Lower leg skin (tissue), 4 donors: Measurements from ENCODE around the gene DIS3L2. TPM values are rescaled to one million over a fixed set of nuclear protein-coding genes. Genes with fewer than 3 reads are reported as not detected.
"Not testable (repeated sequence)": the region's sequence is repeated elsewhere in the genome, so short reads cannot be mapped to it uniquely, and the experiment has no call there.

Experiments
- DNase-seq, 2 donors: peaks; one replicate each; pipeline ENCODE4 v3.0.0-alpha.2; 2019; ENCODE audit warnings: low spot score in 2 of 2
- H3K4me3 ChIP-seq: fragments of 200-600 bp; sonication (generic); 2 replicates; pipeline ENCODE4 v1.5.1; 2017; ENCODE audit warnings: mild to moderate bottlenecking, low read depth; ENCODE audit not compliant: poor library complexity, severe bottlenecking
- CTCF ChIP-seq, 3 donors: fragments of 450-650 bp; IDR thresholded peaks; one replicate each; pipeline ENCODE4 v1.5.1; 2016; ENCODE audit warnings: antibody characterized with exemption in 3 of 3, mild to moderate bottlenecking in 3 of 3, moderate library complexity in 2 of 3
- POLR2A ChIP-seq, 2 donors: fragments of 450-650 bp; IDR thresholded peaks; one replicate each; pipeline ENCODE4 v1.6.1; 2016 to 2017; ENCODE audit warnings: antibody characterized with exemption in 2 of 2, mild to moderate bottlenecking in 1 of 2, moderate library complexity in 1 of 2
- WGBS, 2 donors: methylation state at CpG; one replicate each; pipeline ENCODE4 v1.1.5; 2018; 5-methylcytosine and 5-hydroxymethylcytosine counted together
- intact Hi-C: fragments of 100-400 bp; cut with DNase I; formaldehyde crosslinking; loops from one replicate; pipeline ENCODE4 v1.15.0; 2023; ENCODE audit warnings: low total_unique reads
- total RNA-seq, 4 donors: library from RNA; depleted of rRNA; stranded (reverse); fragments of >200 nt; gene quantifications; one replicate each; pipeline ENCODE4 v1.1.0, GENCODE V29; 2016

DIS3L2 gene
- total RNA-seq, 4 donors from 2014 or later = 26.4 to 39.0 (median 34.4) TPM

GRCh38 chr2:232335206-232335858 is 373.8 kb downstream of the DIS3L2 start:
- peak in 1 of 2 donors; percentile 72 for DNase-seq
- 63 to 67% methylated on average over 12 to 14 of the region's 15 CpGs for WGBS, 2 donors

DNA sequence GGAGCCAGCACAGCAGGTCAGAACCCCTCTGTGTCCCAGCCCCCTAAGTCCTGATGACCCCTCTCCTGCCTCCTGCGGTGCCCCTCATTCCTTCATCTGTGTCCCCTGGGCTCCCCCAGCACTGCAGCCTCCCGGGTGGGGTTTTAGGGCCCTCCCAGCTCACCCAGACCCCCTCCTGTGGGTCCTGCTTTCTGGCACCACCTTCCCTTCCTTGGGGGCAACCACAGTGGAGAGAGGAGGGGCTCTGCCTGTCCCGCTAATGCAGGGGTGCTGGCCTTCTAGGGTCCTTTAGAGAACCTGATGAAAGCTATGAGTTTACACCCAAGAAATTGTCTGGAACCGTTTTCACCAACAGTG is 374.3 kb downstream of the DIS3L2 start:
- 94 to 100% methylated on average over 4 of the region's 4 CpGs for WGBS, 2 donors
- intact Hi-C loops = no loop called here
- TF ChIP-seq POLR2A (IDR thresholded peaks at IDR 0.05) (no peak), CTCF (IDR thresholded peaks at IDR 0.05) (no peak)
- no peak for DNase-seq
- H3K4me3 ChIP-seq = no peak overlapping the region

More at GRCh38 chr2:232335206-232335858, 373.8 kb downstream of the DIS3L2 start:
- intact Hi-C loops, H3K4me3 ChIP-seq: not testable (repeated sequence)

GRCh38 chr2:232336241-232336736 is 374.8 kb downstream of the DIS3L2 start:
- intact Hi-C loops = no loop called here
- no peak overlapping the region for H3K4me3 ChIP-seq
- WGBS, 2 donors = 86 to 89% methylated on average over 7 to 15 of the region's 15 CpGs
- DNase-seq = peak in 1 of 2 donors; percentile 82
- TF ChIP-seq POLR2A (IDR thresholded peaks at IDR 0.05) (no peak), CTCF (IDR thresholded peaks at IDR 0.05) (no peak)

GRCh38 chr2:232336981-232337720 is 375.6 kb downstream of the DIS3L2 start:
- TF ChIP-seq CTCF (IDR thresholded peaks at IDR 0.05) (no peak), POLR2A (IDR thresholded peaks at IDR 0.05) (no peak)
- peak in 1 of 2 donors; percentile 76 for DNase-seq
- no peak overlapping the region for H3K4me3 ChIP-seq
- intact Hi-C loops = no loop called here
- 83 to 88% methylated on average over 5 to 18 of the region's 18 CpGs for WGBS, 2 donors

GRCh38 chr2:232338094-232338758 is 376.7 kb downstream of the DIS3L2 start:
- H3K4me3 ChIP-seq, intact Hi-C loops: not testable (repeated sequence)
- peak in 1 of 2 donors; percentile 62 for DNase-seq
- WGBS, 2 donors = 73 to 100% methylated on average over 2 to 9 of the region's 16 CpGs

- peak in 1 of 2 donors; percentile 82 for DNase-seq
- no peak overlapping the region for H3K4me3 ChIP-seq
- intact Hi-C loops = no loop called here
- WGBS, 2 donors = 89% methylated on average over 7 of the region's 7 CpGs
- TF ChIP-seq POLR2A (IDR thresholded peaks at IDR 0.05) = no peak
- TF ChIP-seq CTCF (IDR thresholded peaks at IDR 0.05) = no peak
These were observed 377.2 kb downstream of the DIS3L2 start for GRCh38 chr2:232338759-232339106.
